BLaER1 treated with 17β-estradiol and CSF1 and Interleukin-3, amounts not matched to agents 10 nM and 100 nM (cell line): Measurements from ENCODE around the gene RANBP1.
A peak's percentile ranks its signal among the peaks of the same experiment; 100 is the strongest.

ENCODE experiments used
- H3K27ac ChIP-seq, 11 experiments: shearing (Covaris generic); formaldehyde crosslinking; 2 replicates each; pipeline ENCODE4 v1.8.1; 2022
- H3K27me3 ChIP-seq, 11 experiments: shearing (Covaris generic); formaldehyde crosslinking; 2 replicates each; pipeline ENCODE4 v1.8.1; 2022
- H3K36me3 ChIP-seq, 11 experiments: shearing (Covaris generic); formaldehyde crosslinking; 2 replicates each; pipeline ENCODE4 v1.8.1; 2022
- H3K4me1 ChIP-seq, 10 experiments: shearing (Covaris generic); formaldehyde crosslinking; 2 replicates each; pipeline ENCODE4 v1.8.1; 2022
- H3K4me2 ChIP-seq, 11 experiments: shearing (Covaris generic); formaldehyde crosslinking; 2 replicates each; pipeline ENCODE4 v1.8.1; 2022
- H3K4me3 ChIP-seq, 10 experiments: shearing (Covaris generic); formaldehyde crosslinking; 2 replicates each; pipeline ENCODE4 v1.8.1; 2022
- H3K9ac ChIP-seq, 11 experiments: shearing (Covaris generic); formaldehyde crosslinking; 2 replicates each; pipeline ENCODE4 v1.8.1; 2022
- H3K9me3 ChIP-seq, 11 experiments: shearing (Covaris generic); formaldehyde crosslinking; replicated peaks in 1 of 11; 2 replicates each; pipeline ENCODE4 v1.8.1; 2022
- H4K20me1 ChIP-seq, 11 experiments: shearing (Covaris generic); formaldehyde crosslinking; 2 replicates each; pipeline ENCODE4 v1.8.1; 2022
- Cebpa-rat ChIP-seq, 11 experiments: shearing (Covaris generic); IDR thresholded peaks; 2 replicates each; pipeline ENCODE4 v1.8.1; 2022

The RANBP1 gene

GRCh38 chr22:20110359-20110985 lies 5.4 kb upstream of the RANBP1 start:
- peak overlapping the region in 4 of 11 experiments; percentile 9 to 63 (median 16); a peak in 3 of 22 replicates for H3K9ac ChIP-seq
- H3K9me3 ChIP-seq: no peaks in the 10 kb centered on the region
- H3K27me3 ChIP-seq: no peaks in the 10 kb centered on the region
- H3K27ac ChIP-seq: no peak overlapping the region
- peaks cover 95 to 100% (median 99%) of the 10 kb centered on the region in 11 experiments for H3K36me3 ChIP-seq
- peaks cover 0 to 100% (median 98%) of the 10 kb centered on the region in 11 experiments; a peak in 21 of 22 replicates for H4K20me1 ChIP-seq
- H3K4me1 ChIP-seq: peaks cover 5 to 23% (median 11%) of the 10 kb centered on the region in 10 experiments; a peak in 18 of 20 replicates
- peak overlapping the region in 1 of 11 experiments; percentile 12; a peak in 1 of 22 replicates for H3K4me2 ChIP-seq
- H3K4me3 ChIP-seq: no peak overlapping the region
- TF ChIP-seq Cebpa-rat (IDR thresholded peaks at IDR 0.05): no peak

GRCh38 chr22:20111045-20111688 lies 4.7 kb upstream of the RANBP1 start:
- Histone ChIP-seq H3K4me3 (no peak overlapping the region), H3K36me3 (peaks cover 88 to 100% (median 99%) of the 10 kb centered on the region in 11 experiments), H4K20me1 (peaks cover 0 to 100% (median 92%) of the 10 kb centered on the region in 11 experiments; a peak in 21 of 22 replicates), H3K4me1 (peaks cover 12 to 30% (median 18%) of the 10 kb centered on the region in 10 experiments), H3K27me3 (no peaks in the 10 kb centered on the region), H3K9ac (peak overlapping the region in 3 of 11 experiments; percentile 9 to 63 (median 14); a peak in 4 of 22 replicates), H3K9me3 (no peaks in the 10 kb centered on the region), H3K4me2 (peak overlapping the region in 1 of 11 experiments; percentile 12; a peak in 1 of 22 replicates), H3K27ac (no peak overlapping the region)
- TF ChIP-seq Cebpa-rat (IDR thresholded peaks at IDR 0.05): no peak

- no peak for TF ChIP-seq Cebpa-rat (IDR thresholded peaks at IDR 0.05)
- Histone ChIP-seq H3K4me3 (no peak overlapping the region), H3K27me3 (no peaks in the 10 kb centered on the region), H3K27ac (peak overlapping the region in 4 of 11 experiments; percentile 10 to 50 (median 25); a peak in 9 of 22 replicates), H3K9me3 (no peaks in the 10 kb centered on the region), H3K36me3 (peaks cover 80 to 94% (median 92%) of the 10 kb centered on the region in 11 experiments), H3K4me2 (peak overlapping the region in 5 of 11 experiments; percentile 12 to 32 (median 31); a peak in 5 of 22 replicates), H4K20me1 (peaks cover 0 to 94% (median 84%) of the 10 kb centered on the region in 11 experiments; a peak in 21 of 22 replicates), H3K4me1 (peaks cover 14 to 33% (median 21%) of the 10 kb centered on the region in 10 experiments), H3K9ac (peak overlapping the region; percentile 0 to 68 (median 49); a peak in 14 of 22 replicates)
These were observed 3.9 kb upstream of the RANBP1 start for GRCh38 chr22:20111689-20112622.

- H3K4me3 ChIP-seq: no peak overlapping the region
- peak overlapping the region in 10 of 11 experiments; percentile 0 to 68 (median 50); a peak in 13 of 22 replicates for H3K9ac ChIP-seq
- peaks cover 71 to 85% (median 82%) of the 10 kb centered on the region in 11 experiments for H3K36me3 ChIP-seq
- H3K4me1 ChIP-seq: peaks cover 14 to 33% (median 21%) of the 10 kb centered on the region in 10 experiments
- no peaks in the 10 kb centered on the region for H3K27me3 ChIP-seq
- H3K9me3 ChIP-seq: no peaks in the 10 kb centered on the region
- H3K4me2 ChIP-seq: no peak overlapping the region
- H4K20me1 ChIP-seq: peaks cover 0 to 87% (median 75%) of the 10 kb centered on the region in 11 experiments; a peak in 21 of 22 replicates
- peak overlapping the region in 1 of 11 experiments; percentile 50; a peak in 2 of 22 replicates for H3K27ac ChIP-seq
- TF ChIP-seq Cebpa-rat (IDR thresholded peaks at IDR 0.05): no peak
These were observed 3.0 kb upstream of the RANBP1 start for GRCh38 chr22:20112623-20113511.

GRCh38 chr22:20113551-20114310 lies 2.2 kb upstream of the RANBP1 start:
- H4K20me1 ChIP-seq: peaks cover 0 to 87% (median 71%) of the 10 kb centered on the region in 11 experiments; a peak in 21 of 22 replicates
- H3K4me1 ChIP-seq: peaks cover 18 to 36% (median 25%) of the 10 kb centered on the region in 10 experiments
- no peak overlapping the region for H3K4me3 ChIP-seq
- no peaks in the 10 kb centered on the region for H3K9me3 ChIP-seq
- H3K27me3 ChIP-seq: no peaks in the 10 kb centered on the region
- TF ChIP-seq Cebpa-rat (IDR thresholded peaks at IDR 0.05): no peak
- H3K27ac ChIP-seq: no peak overlapping the region
- H3K36me3 ChIP-seq: peaks cover 62 to 81% (median 77%) of the 10 kb centered on the region in 11 experiments
- H3K9ac ChIP-seq: peak overlapping the region in 10 of 11 experiments; percentile 17 to 100 (median 94); a peak in 11 of 22 replicates
- no peak overlapping the region for H3K4me2 ChIP-seq

- peak overlapping the region; percentile 88 to 100 (median 96) for H3K9ac ChIP-seq
- peaks cover 0 to 87% (median 70%) of the 10 kb centered on the region in 11 experiments; a peak in 21 of 22 replicates for H4K20me1 ChIP-seq
- peaks cover 60 to 81% (median 77%) of the 10 kb centered on the region in 11 experiments for H3K36me3 ChIP-seq
These were observed 1.1 kb upstream of the RANBP1 start for GRCh38 chr22:20114506-20115475.

More at GRCh38 chr22:20114506-20115475, 1.1 kb upstream of the RANBP1 start:
- H3K4me2 ChIP-seq: peak overlapping the region; percentile 96 to 99 (median 97); a peak in 19 of 22 replicates
- peaks cover 29 to 47% (median 35%) of the 10 kb centered on the region in 10 experiments for H3K4me1 ChIP-seq
- peak overlapping the region in 1 of 11 experiments; percentile 84; a peak in 1 of 22 replicates for H3K27ac ChIP-seq
- peak overlapping the region in 4 of 10 experiments; percentile 83 to 98 (median 88); a peak in 5 of 20 replicates for H3K4me3 ChIP-seq
- no peak for TF ChIP-seq Cebpa-rat (IDR thresholded peaks at IDR 0.05)
- no peaks in the 10 kb centered on the region for H3K9me3 ChIP-seq
- H3K27me3 ChIP-seq: no peaks in the 10 kb centered on the region
